Uterus (tissue), 4 donors: ENCODE measurements around the gene GSK3A. TPM values are rescaled to one million over a fixed set of nuclear protein-coding genes. Genes with fewer than 3 reads are reported as not detected.
A peak's percentile ranks its signal among the peaks of the same experiment; 100 is the strongest.

ENCODE experiments used
- DNase-seq, 2 donors: peaks; one replicate each; pipeline ENCODE4 v3.0.0-alpha.2; 2019 to 2020
- H3K27ac ChIP-seq, 2 donors: fragments of 200-600 bp; sonication (generic); 1 replicate in 1 of 2; 2 replicates in 1 of 2; pipeline ENCODE4 v1.5.1; 2016 to 2018
- H3K27me3 ChIP-seq, 2 donors: fragments of 200-600 bp; sonication (generic); one replicate each; pipeline ENCODE4 v1.5.1; 2018 to 2019; ENCODE audit warnings: control low read depth in 1 of 2
- H3K36me3 ChIP-seq, 2 donors: fragments of 200-600 bp; sonication (generic); one replicate each; pipeline ENCODE4 v1.5.1; 2019; ENCODE audit warnings: control low read depth in 1 of 2
- H3K4me1 ChIP-seq, 2 donors: fragments of 200-600 bp; sonication (generic); one replicate each; pipeline ENCODE4 v1.5.1; 2018 to 2019; ENCODE audit warnings: control low read depth in 1 of 2
- H3K4me3 ChIP-seq, 2 donors: fragments of 200-600 bp; sonication (generic); 1 replicate in 1 of 2; 2 replicates in 1 of 2; pipeline ENCODE4 v1.5.1; 2018 to 2019; ENCODE audit warnings: mild to moderate bottlenecking in 1 of 2
- H3K9me3 ChIP-seq, 2 donors: fragments of 200-600 bp; sonication (generic); one replicate each; pipeline ENCODE4 v1.5.1; 2019; ENCODE audit warnings: control low read depth in 1 of 2
- POLR2A ChIP-seq, 2 donors: fragments of 450-650 bp; IDR thresholded peaks; one replicate each; pipeline ENCODE4 v1.6.1; 2016; ENCODE audit warnings: antibody characterized with exemption in 2 of 2, mild to moderate bottlenecking in 1 of 2, moderate library complexity in 1 of 2
- intact Hi-C: fragments of 100-400 bp; cut with DNase I; formaldehyde crosslinking; loops from one replicate; pipeline ENCODE4 v1.15.1; 2023; ENCODE audit warnings: low total_unique reads
- total RNA-seq, 4 donors: library from RNA; depleted of rRNA in 3 of 4; stranded (reverse); fragments of >200 nt in 3 of 4; gene quantifications; one replicate each; pipeline versions ENCODE4 v1.1.0 to v1.2.4, GENCODE V29; 2014 to 2023
- TF ChIP-seq, protein P1 (sequence below), 4 experiments: fragments of 200-600 bp in 2 of 4; fragments of 450-650 bp in 2 of 4; sonication (generic) in 2 of 4; IDR thresholded peaks; one replicate each; pipeline ENCODE4 v1.5.1; 2016 to 2019; ENCODE audit warnings: antibody characterized with exemption in 4 of 4, mild to moderate bottlenecking in 2 of 4, moderate library complexity in 1 of 4
- donor health status: DM: yes; HTN: yes; CAD: no.

GSK3A gene
- total RNA-seq, 4 donors from 2014 or later = 3.5 to 44.3 (median 34.4) TPM

DNA sequence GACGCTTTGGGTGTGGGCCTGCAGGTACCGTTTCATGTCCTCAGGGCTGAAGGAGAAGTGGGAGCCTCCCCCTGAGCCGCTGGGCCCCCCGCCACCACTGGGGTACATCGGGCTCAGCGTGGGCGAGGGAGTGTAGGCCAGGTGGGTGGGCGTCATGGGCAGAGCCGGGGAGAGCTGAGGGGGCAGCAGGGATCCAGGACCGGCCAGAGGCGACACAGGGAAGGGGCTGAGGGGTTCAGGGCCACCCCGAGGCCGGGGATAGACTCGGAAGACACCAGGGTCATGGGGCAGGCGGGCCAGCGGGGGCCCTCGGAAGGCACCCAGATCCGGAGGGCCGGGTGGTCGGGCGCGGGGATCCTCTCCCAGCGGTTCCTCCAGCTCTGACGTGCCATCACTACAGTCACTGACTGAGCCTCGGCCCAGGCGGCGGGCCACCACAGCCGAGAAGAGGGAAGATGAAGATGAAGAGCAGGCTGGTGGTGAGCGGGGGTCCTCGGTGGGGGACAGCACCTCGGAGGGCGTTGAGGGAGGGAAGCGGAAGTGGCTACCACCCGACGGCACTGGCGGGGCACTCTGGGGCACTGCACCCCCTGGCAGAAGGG is 6.8 kb upstream of the GSK3A start:
- intact Hi-C loops = loop anchor here (5.0 kb wide), 1 partner anchor 43 kb away; no protein-coding TSS in a partner anchor
- no peaks in the 10 kb centered on the region for H3K27me3 ChIP-seq
- H3K4me1 ChIP-seq = peaks cover 10 to 25% of the 10 kb centered on the region in 2 donors
- H3K36me3 ChIP-seq = no peaks in the 10 kb centered on the region
- peak in 1 of 2 donors; percentile 22 for DNase-seq
- H3K27ac ChIP-seq = peak overlapping the region; percentile 99 to 100
- no peaks in the 10 kb centered on the region for H3K9me3 ChIP-seq
- H3K4me3 ChIP-seq = no peak overlapping the region
- no peak for TF ChIP-seq POLR2A (IDR thresholded peaks at IDR 0.05)
- TF ChIP-seq, protein P1, sequence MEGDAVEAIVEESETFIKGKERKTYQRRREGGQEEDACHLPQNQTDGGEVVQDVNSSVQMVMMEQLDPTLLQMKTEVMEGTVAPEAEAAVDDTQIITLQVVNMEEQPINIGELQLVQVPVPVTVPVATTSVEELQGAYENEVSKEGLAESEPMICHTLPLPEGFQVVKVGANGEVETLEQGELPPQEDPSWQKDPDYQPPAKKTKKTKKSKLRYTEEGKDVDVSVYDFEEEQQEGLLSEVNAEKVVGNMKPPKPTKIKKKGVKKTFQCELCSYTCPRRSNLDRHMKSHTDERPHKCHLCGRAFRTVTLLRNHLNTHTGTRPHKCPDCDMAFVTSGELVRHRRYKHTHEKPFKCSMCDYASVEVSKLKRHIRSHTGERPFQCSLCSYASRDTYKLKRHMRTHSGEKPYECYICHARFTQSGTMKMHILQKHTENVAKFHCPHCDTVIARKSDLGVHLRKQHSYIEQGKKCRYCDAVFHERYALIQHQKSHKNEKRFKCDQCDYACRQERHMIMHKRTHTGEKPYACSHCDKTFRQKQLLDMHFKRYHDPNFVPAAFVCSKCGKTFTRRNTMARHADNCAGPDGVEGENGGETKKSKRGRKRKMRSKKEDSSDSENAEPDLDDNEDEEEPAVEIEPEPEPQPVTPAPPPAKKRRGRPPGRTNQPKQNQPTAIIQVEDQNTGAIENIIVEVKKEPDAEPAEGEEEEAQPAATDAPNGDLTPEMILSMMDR (IDR thresholded peaks at IDR 0.05) = no peak

DNA sequence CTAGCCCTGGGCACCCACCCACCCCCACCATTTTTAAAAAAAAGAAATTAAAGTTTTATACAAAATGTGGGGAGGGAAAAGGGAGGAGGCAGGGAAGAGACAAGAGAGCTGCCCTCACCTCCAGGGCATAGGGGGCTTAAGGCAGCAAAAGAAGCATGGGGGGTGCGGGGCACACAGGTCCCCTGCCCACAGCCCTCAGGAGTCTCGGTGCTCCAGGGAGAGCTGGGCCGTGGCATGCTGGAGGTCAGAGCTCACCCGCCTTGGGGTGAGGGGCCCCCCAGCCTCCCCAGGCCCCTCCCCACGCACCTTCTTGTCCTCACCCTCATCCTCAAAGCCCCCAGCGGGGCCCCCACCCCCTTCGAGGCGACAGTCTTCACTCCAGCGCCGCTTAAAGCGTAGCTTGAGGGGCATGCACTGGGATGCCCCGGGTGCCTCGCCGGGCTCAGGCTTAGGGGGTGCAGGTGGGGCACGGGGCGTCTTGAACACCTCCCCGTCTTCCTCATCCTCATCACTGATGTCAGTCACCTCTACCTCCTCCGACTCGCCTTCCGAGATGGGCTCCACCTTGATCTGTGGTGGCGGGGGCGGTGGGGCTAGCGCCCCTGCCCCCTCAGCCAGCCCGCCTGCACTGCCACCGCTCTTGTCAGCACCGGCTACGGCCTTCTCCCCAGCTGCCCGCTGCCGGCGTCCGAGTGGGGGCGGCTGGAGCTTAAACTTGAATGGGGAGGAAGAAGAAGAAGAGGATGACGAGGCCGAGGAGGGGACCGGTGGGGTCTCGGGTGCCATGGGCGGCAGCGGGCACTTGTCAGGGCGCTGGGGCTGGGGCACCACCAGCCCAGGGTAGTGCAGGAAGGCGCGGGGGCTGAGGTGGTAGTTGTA is 6.1 kb upstream of the GSK3A start:
- TF ChIP-seq, protein P1 (IDR thresholded peaks at IDR 0.05) = no peak
- no peak for TF ChIP-seq POLR2A (IDR thresholded peaks at IDR 0.05)
- intact Hi-C loops = loop anchor here (5.0 kb wide), 1 partner anchor 44 kb away; no protein-coding TSS in a partner anchor
- H3K27me3 ChIP-seq = no peaks in the 10 kb centered on the region
- no peaks in the 10 kb centered on the region for H3K36me3 ChIP-seq
- H3K9me3 ChIP-seq = no peaks in the 10 kb centered on the region
- no peak overlapping the region for H3K4me3 ChIP-seq
- H3K4me1 ChIP-seq = peaks cover 10 to 25% of the 10 kb centered on the region in 2 donors
- H3K27ac ChIP-seq = peak overlapping the region; percentile 95 to 99
- no peak for DNase-seq

- H3K27ac ChIP-seq = peak overlapping the region; percentile 74 to 95
- H3K36me3 ChIP-seq = no peaks in the 10 kb centered on the region
- H3K27me3 ChIP-seq = no peaks in the 10 kb centered on the region
- TF ChIP-seq, protein P1 (IDR thresholded peaks at IDR 0.05) = no peak
- TF ChIP-seq POLR2A (IDR thresholded peaks at IDR 0.05) = no peak
- no peak overlapping the region for H3K4me3 ChIP-seq
- peak in 1 of 2 donors; percentile 31 for DNase-seq
- H3K9me3 ChIP-seq = no peaks in the 10 kb centered on the region
- intact Hi-C loops = loop anchor here (5.0 kb wide), 1 partner anchor 45 kb away; no protein-coding TSS in a partner anchor
- H3K4me1 ChIP-seq = peaks cover 10 to 25% of the 10 kb centered on the region in 2 donors
These were observed 5.3 kb upstream of the GSK3A start for GRCh38 chr19:42247640-42248199.

GRCh38 chr19:42246922-42247639 is 4.7 kb upstream of the GSK3A start:
- no peaks in the 10 kb centered on the region for H3K9me3 ChIP-seq
- no peaks in the 10 kb centered on the region for H3K36me3 ChIP-seq
- H3K27me3 ChIP-seq = no peaks in the 10 kb centered on the region
- DNase-seq = peak in 1 of 2 donors; percentile 31
- intact Hi-C loops = loop anchor here (5.0 kb wide), 1 partner anchor 45 kb away; no protein-coding TSS in a partner anchor
- H3K4me3 ChIP-seq = no peak overlapping the region
- TF ChIP-seq, protein P1 (IDR thresholded peaks at IDR 0.05) = no peak
- no peak for TF ChIP-seq POLR2A (IDR thresholded peaks at IDR 0.05)
- peak overlapping the region; percentile 74 to 95 for H3K27ac ChIP-seq
- H3K4me1 ChIP-seq = peaks cover 9 to 20% of the 10 kb centered on the region in 2 donors
